ENCODE measurements around the gene KLF1.

KLF1 gene

DNA sequence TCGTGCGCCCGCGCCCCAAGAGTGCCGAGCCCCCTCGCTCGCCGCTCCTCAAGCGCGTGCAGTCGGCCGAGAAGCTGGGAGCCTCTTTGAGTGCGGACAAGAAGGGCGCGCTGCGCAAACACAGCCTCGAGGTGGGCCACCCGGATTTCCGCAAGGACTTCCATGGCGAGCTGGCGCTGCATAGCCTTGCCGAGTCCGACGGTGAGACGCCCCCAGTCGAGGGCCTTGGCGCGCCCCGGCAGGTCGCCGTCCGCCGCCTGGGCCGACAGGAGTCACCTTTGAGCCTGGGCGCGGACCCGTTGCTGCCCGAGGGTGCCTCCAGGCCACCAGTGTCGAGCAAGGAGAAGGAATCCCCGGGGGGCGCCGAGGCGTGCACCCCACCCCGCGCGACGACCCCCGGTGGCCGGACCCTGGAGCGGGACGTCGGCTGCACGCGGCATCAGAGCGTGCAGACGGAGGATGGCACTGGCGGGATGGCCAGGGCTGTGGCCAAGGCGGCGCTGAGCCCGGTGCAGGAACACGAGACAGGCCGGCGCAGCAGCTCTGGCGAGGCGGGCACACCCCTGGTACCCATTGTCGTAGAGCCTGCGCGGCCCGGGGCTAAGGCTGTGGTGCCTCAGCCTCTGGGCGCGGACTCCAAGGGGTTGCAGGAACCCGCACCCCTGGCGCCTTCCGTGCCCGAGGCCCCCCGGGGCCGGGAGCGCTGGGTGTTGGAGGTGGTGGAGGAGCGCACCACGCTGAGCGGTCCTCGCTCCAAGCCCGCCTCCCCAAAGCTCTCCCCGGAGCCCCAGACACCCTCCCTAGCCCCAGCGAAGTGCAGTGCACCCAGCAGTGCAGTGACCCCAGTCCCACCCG lies 12.9 kb downstream of the KLF1 start:
- no peaks in the 10 kb centered on the region for H3K27me3 ChIP-seq (ENCODE audit: control insufficient read depth, insufficient read depth, low read length)
- no peak overlapping the region for H3K27ac ChIP-seq (ENCODE audit: low read length)
- H3K9ac ChIP-seq (ENCODE audit: low read length): no peak overlapping the region
- no peaks in the 10 kb centered on the region for H3K4me1 ChIP-seq (ENCODE audit: control insufficient read depth, low read depth, low read length)
- no peaks in the 10 kb centered on the region for H3K9me3 ChIP-seq (ENCODE audit: control insufficient read depth, low read depth, low read length)
- peaks cover 1% of the 10 kb centered on the region for H3K36me3 ChIP-seq (ENCODE audit: control insufficient read depth, low read depth, low read length)
- H3K4me3 ChIP-seq (ENCODE audit: low read length): no peak overlapping the region

DNA sequence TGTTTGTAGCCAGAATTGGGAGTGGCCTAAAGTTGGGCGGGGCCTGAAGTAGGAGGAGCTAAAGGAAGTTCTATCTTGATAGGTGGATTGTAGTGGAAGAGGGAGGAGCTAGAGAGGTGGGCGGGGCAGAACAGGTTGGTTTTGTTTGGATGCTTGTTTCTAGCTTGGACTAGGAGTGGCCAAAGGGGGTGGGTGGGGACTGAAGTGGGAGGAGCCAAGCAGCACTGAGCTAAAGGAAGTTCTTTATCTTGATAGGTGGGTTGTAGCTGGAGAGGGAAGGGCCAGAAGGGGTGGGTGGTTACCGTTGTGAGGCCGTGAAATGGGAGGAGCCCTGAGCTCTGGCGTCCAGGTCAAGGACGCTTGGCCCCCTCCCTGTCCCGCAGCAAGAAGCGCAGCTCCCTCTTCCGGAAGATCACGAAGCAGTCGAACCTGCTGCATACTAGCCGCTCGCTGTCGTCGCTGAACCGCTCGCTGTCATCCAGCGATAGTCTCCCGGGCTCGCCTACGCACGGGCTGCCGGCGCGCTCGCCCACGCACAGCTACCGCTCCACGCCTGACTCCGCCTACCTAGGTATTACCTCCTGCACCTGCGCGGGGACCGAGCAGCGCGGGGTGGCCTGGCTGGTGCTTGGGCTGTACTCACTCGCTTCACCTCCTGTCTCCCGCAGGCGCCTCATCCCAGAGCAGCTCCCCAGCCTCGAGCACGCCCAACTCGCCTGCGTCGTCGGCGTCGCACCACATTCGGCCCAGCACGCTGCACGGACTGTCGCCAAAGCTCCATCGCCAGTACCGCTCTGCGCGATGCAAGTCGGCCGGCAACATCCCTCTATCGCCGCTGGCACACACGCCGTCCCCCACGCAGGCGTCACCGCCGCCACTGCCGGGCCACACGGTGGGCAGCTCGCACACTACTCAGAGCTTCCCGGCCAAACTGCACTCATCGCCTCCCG lies 13.8 kb downstream of the KLF1 start:
- H3K9me3 ChIP-seq (ENCODE audit: control insufficient read depth, low read depth, low read length): no peaks in the 10 kb centered on the region
- no peak overlapping the region for H3K4me3 ChIP-seq (ENCODE audit: low read length)
- H3K27ac ChIP-seq (ENCODE audit: low read length): no peak overlapping the region
- H3K36me3 ChIP-seq (ENCODE audit: control insufficient read depth, low read depth, low read length): peaks cover 3% of the 10 kb centered on the region
- no peak overlapping the region for H3K9ac ChIP-seq (ENCODE audit: low read length)
- no peaks in the 10 kb centered on the region for H3K4me1 ChIP-seq (ENCODE audit: control insufficient read depth, low read depth, low read length)
- H3K27me3 ChIP-seq (ENCODE audit: control insufficient read depth, insufficient read depth, low read length): no peaks in the 10 kb centered on the region

GRCh38 chr19:12872255-12872654 lies 14.7 kb downstream of the KLF1 start:
- Histone ChIP-seq H3K4me1 (ENCODE audit: control insufficient read depth, low read depth, low read length) (no peaks in the 10 kb centered on the region), H3K9me3 (ENCODE audit: control insufficient read depth, low read depth, low read length) (no peaks in the 10 kb centered on the region), H3K36me3 (ENCODE audit: control insufficient read depth, low read depth, low read length) (peaks cover 3% of the 10 kb centered on the region), H3K27ac (ENCODE audit: low read length) (no peak overlapping the region), H3K27me3 (ENCODE audit: control insufficient read depth, insufficient read depth, low read length) (no peaks in the 10 kb centered on the region), H3K4me3 (ENCODE audit: low read length) (no peak overlapping the region), H3K9ac (ENCODE audit: low read length) (no peak overlapping the region)

DNA sequence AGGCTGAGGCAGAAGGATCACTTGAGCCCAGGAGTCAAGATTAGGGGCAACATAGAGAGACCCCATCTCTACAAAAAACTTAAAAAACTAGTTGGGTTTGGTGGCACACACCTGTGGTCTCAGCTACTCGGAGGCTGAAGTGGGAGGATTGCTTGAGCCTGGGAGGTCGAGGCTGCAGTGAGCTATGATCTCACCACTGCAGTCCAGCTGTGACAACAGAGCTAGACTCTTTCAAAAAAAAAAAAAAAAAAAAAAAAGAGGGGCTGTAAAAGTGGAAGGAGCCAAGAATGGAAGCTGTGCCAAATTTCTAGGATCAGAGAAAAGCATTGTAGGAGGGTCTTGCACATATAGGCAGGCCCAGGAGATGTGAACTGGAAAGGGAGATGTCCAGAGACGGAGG lies 15.3 kb downstream of the KLF1 start:
- Histone ChIP-seq H3K9ac (ENCODE audit: low read length) (no peak overlapping the region), H3K27ac (ENCODE audit: low read length) (no peak overlapping the region), H3K9me3 (ENCODE audit: control insufficient read depth, low read depth, low read length) (no peaks in the 10 kb centered on the region), H3K36me3 (ENCODE audit: control insufficient read depth, low read depth, low read length) (peaks cover 3% of the 10 kb centered on the region), H3K27me3 (ENCODE audit: control insufficient read depth, insufficient read depth, low read length) (no peaks in the 10 kb centered on the region), H3K4me1 (ENCODE audit: control insufficient read depth, low read depth, low read length) (no peaks in the 10 kb centered on the region), H3K4me3 (ENCODE audit: low read length) (no peak overlapping the region)

DNA sequence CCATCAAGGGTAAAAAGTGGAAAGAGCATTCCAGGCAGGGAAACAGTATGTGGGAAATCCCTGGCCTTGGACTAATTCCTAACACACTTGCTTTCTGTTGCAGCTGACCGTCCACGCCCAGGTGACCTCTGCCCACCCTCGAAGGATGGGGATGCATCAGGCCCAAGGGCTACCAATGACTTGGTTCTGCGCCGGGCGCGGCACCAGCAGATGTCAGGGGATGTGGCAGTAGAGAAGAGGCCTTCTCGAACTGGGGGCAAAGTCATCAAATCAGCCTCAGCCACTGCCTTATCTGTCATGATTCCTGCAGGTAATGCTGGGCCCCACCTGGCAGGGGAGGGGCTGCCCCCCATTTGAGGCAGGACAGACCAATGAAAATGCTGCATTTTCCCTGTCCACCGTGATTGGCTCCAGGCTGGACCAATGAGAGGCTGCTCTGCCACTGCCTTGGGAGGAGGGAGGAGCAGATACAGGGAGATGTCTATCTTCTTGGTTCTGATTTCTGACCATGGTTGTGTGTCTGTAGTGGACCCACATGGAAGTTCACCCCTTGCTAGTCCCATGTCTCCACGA lies 18.4 kb downstream of the KLF1 start:
- Histone ChIP-seq H3K36me3 (ENCODE audit: control insufficient read depth, low read depth, low read length) (peaks cover 3% of the 10 kb centered on the region), H3K4me3 (ENCODE audit: low read length) (no peak overlapping the region), H3K27ac (ENCODE audit: low read length) (no peak overlapping the region), H3K9ac (ENCODE audit: low read length) (no peak overlapping the region), H3K9me3 (ENCODE audit: control insufficient read depth, low read depth, low read length) (no peaks in the 10 kb centered on the region), H3K27me3 (ENCODE audit: control insufficient read depth, insufficient read depth, low read length) (no peaks in the 10 kb centered on the region), H3K4me1 (ENCODE audit: control insufficient read depth, low read depth, low read length) (no peaks in the 10 kb centered on the region)

- H3K27ac ChIP-seq (ENCODE audit: low read length): no peak overlapping the region
- peak overlapping the region; percentile 19 for H3K9ac ChIP-seq (ENCODE audit: low read length)
- H3K4me3 ChIP-seq (ENCODE audit: low read length): peak overlapping the region; percentile 74
- peaks cover 3% of the 10 kb centered on the region for H3K36me3 ChIP-seq (ENCODE audit: control insufficient read depth, low read depth, low read length)
- H3K4me1 ChIP-seq (ENCODE audit: control insufficient read depth, low read depth, low read length): no peaks in the 10 kb centered on the region
- H3K27me3 ChIP-seq (ENCODE audit: control insufficient read depth, insufficient read depth, low read length): no peaks in the 10 kb centered on the region
- H3K9me3 ChIP-seq (ENCODE audit: control insufficient read depth, low read depth, low read length): no peaks in the 10 kb centered on the region
Observed at GRCh38 chr19:12867120-12868099, 19.6 kb downstream of the KLF1 start.

GRCh38 chr19:12866416-12867119 lies 20.4 kb downstream of the KLF1 start:
- Histone ChIP-seq H3K27me3 (ENCODE audit: control insufficient read depth, insufficient read depth, low read length) (no peaks in the 10 kb centered on the region), H3K9ac (ENCODE audit: low read length) (no peak overlapping the region), H3K4me3 (ENCODE audit: low read length) (no peak overlapping the region), H3K9me3 (ENCODE audit: control insufficient read depth, low read depth, low read length) (no peaks in the 10 kb centered on the region), H3K27ac (ENCODE audit: low read length) (no peak overlapping the region), H3K36me3 (ENCODE audit: control insufficient read depth, low read depth, low read length) (peaks cover 3% of the 10 kb centered on the region), H3K4me1 (ENCODE audit: control insufficient read depth, low read depth, low read length) (no peaks in the 10 kb centered on the region)

DNA sequence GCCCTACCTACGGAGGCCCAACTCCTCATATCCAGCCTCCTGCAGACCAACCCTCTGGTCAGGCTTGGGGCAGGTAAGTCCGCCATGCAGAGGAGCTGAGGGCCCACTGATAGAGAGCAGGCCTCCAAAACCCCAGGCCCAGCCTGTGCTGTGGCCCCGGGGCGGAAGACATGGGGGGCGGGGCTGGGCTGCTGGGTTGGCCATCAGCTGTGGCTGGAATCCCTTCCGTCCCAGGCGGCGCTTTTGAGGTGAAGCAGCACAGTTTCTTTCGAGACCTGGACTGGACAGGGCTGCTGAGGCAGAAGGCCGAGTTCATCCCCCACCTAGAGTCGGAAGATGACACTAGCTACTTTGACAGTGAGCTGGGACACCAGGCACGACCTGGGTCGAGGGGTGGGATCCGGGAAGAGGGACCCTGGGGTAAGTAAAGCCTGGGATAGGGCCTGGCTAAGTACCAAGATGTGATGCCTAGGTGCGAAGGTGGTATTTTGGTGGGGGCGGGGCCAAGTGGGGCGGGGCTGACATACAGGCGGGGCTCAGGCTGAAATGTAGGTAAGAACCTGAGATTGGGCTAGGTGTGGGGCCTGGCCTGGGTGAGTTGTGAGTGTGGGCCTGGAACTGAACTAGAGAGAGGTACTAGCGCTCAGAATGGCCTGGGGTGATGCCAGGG lies 21.1 kb downstream of the KLF1 start:
- H3K27ac ChIP-seq (ENCODE audit: low read length): no peak overlapping the region

GRCh38 chr19:12864721-12865715 lies 22.0 kb downstream of the KLF1 start:
- Histone ChIP-seq H3K9ac (ENCODE audit: low read length) (no peak overlapping the region), H3K36me3 (ENCODE audit: control insufficient read depth, low read depth, low read length) (peaks cover 3% of the 10 kb centered on the region), H3K9me3 (ENCODE audit: control insufficient read depth, low read depth, low read length) (no peaks in the 10 kb centered on the region), H3K27ac (ENCODE audit: low read length) (no peak overlapping the region), H3K4me3 (ENCODE audit: low read length) (no peak overlapping the region), H3K4me1 (ENCODE audit: control insufficient read depth, low read depth, low read length) (no peaks in the 10 kb centered on the region), H3K27me3 (ENCODE audit: control insufficient read depth, insufficient read depth, low read length) (no peaks in the 10 kb centered on the region)

More for the DNA sequence above, 21.1 kb downstream of the KLF1 start:
- no peak overlapping the region for H3K9ac ChIP-seq (ENCODE audit: low read length)
- H3K36me3 ChIP-seq (ENCODE audit: control insufficient read depth, low read depth, low read length): peaks cover 3% of the 10 kb centered on the region
- no peaks in the 10 kb centered on the region for H3K4me1 ChIP-seq (ENCODE audit: control insufficient read depth, low read depth, low read length)
- no peaks in the 10 kb centered on the region for H3K27me3 ChIP-seq (ENCODE audit: control insufficient read depth, insufficient read depth, low read length)
- no peaks in the 10 kb centered on the region for H3K9me3 ChIP-seq (ENCODE audit: control insufficient read depth, low read depth, low read length)
- no peak overlapping the region for H3K4me3 ChIP-seq (ENCODE audit: low read length)
